ENCODE results near the gene ZNF132. TPM values are rescaled to one million over a fixed set of nuclear protein-coding genes. Genes with fewer than 3 reads are reported as not detected.

Gene ZNF132
- total RNA-seq, 6 donors from 2014 or later, result 3.5 to 18.9 (median 5.0) TPM

DNA sequence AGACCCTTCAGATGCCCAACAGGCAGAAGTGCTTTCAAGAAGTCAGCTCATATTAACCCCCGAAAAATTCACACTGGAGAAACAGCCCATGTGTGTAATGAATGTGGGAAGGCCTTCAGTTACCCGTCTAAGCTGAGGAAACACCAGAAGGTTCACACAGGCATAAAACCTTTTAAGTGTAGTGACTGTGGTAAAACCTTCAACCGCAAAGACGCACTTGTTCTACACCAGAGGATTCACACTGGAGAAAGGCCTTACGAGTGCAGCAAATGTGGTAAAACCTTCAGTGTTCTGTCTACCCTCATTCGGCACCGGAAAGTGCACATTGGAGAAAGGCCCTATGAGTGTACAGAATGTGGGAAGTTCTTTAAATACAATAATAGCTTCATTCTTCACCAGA lies 22.9 kb downstream of the ZNF132 start:
- Histone ChIP-seq H3K27me3 (no peaks in the 10 kb centered on the region), H3K9me3 (peaks cover 0 to 5% (median 0%) of the 10 kb centered on the region in 4 donors), H3K36me3 (peaks cover 8 to 53% (median 39%) of the 10 kb centered on the region in 4 donors), H3K4me3 (no peak overlapping the region), H3K27ac (no peak overlapping the region), H3K4me1 (no peaks in the 10 kb centered on the region)
- ATAC-seq (ENCODE audit: low FRiP score in 2 of 2) (no peak), DNase-seq (no peak)
- TF ChIP-seq POLR2AphosphoS5 (IDR thresholded peaks at IDR 0.05), result no peak
- TF ChIP-seq, protein P1, sequence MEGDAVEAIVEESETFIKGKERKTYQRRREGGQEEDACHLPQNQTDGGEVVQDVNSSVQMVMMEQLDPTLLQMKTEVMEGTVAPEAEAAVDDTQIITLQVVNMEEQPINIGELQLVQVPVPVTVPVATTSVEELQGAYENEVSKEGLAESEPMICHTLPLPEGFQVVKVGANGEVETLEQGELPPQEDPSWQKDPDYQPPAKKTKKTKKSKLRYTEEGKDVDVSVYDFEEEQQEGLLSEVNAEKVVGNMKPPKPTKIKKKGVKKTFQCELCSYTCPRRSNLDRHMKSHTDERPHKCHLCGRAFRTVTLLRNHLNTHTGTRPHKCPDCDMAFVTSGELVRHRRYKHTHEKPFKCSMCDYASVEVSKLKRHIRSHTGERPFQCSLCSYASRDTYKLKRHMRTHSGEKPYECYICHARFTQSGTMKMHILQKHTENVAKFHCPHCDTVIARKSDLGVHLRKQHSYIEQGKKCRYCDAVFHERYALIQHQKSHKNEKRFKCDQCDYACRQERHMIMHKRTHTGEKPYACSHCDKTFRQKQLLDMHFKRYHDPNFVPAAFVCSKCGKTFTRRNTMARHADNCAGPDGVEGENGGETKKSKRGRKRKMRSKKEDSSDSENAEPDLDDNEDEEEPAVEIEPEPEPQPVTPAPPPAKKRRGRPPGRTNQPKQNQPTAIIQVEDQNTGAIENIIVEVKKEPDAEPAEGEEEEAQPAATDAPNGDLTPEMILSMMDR (IDR thresholded peaks at IDR 0.05), result no peak
- TF ChIP-seq POLR2A (IDR thresholded peaks at IDR 0.05), result no peak
- no peak for TF ChIP-seq EP300 (IDR thresholded peaks at IDR 0.05)
- 93 to 98% methylated on average over 7 of the region's 7 CpGs for WGBS, 2 donors

DNA sequence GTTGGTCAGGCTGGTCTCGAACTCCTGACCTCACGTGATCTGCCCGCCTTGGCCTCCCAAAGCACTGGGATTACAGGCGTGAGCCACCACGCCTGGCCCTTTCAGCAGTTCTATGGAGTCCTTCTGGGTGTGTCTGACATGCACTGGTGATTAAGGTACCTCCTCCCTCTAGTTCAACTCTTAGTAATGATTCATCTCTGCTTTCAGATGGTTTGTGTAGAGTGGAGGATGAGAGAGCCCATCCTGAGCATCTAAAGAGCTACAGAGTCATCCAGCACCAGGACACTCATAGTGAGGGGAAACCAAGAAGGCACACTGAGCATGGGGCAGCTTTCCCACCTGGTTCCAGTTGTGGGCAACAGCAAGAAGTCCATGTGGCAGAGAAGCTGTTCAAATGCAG lies 23.3 kb downstream of the ZNF132 start:
- peaks cover 0 to 5% (median 0%) of the 10 kb centered on the region in 4 donors for H3K9me3 ChIP-seq
- no peaks in the 10 kb centered on the region for H3K27me3 ChIP-seq
- no peaks in the 10 kb centered on the region for H3K4me1 ChIP-seq
- 95 to 100% methylated on average over 5 of the region's 5 CpGs for WGBS, 2 donors
- TF ChIP-seq EP300 (IDR thresholded peaks at IDR 0.05) (no peak), POLR2A (IDR thresholded peaks at IDR 0.05) (no peak), POLR2AphosphoS5 (IDR thresholded peaks at IDR 0.05) (no peak)
- TF ChIP-seq, protein P1 (IDR thresholded peaks at IDR 0.05), result no peak
- peaks cover 8 to 50% (median 39%) of the 10 kb centered on the region in 4 donors for H3K36me3 ChIP-seq
- no peak for DNase-seq
- ATAC-seq (ENCODE audit: low FRiP score in 2 of 2), result no peak
- no peak overlapping the region for H3K27ac ChIP-seq
- H3K4me3 ChIP-seq, result no peak overlapping the region

DNA sequence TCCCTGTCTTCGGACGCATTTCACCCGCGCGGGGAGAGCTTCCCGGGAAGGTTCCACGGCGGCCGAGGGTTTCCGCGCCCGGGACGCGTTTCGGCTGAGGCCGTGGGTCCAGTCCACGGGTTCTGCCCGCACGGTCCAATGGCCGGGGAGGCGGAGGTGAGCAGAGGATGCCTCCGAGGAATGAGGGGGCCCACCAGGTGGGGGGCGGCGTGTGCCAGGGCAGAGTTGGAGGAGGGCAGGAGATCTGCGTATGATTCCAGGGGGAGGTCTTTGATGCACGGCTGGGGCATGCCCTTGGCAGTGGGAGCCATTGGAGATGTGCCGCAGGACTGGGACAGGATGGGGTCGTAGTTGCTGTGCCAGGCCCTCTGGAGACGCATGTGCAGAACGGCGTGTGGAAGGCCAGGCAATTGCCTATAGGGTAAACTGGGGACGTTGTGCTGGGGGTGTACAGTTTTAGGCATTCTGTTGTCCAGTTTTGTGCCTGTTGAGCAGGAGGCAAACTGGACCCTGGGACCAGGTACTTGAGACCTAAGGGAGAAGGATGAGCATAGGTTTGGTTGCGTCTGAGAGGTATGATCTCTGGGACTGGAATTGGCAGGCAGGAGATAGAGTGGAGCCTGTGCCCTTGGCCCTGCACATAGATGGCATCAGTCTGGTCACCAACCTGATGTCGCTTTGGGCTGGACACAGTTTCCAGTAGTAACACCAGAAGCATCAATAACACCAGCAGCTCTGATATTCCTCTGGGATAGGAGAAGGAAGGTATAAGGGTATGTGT lies 30.8 kb downstream of the ZNF132 start:
- TF ChIP-seq EP300 (IDR thresholded peaks at IDR 0.05), result no peak
- TF ChIP-seq POLR2AphosphoS5 (IDR thresholded peaks at IDR 0.05), result no peak
- TF ChIP-seq, protein P1 (IDR thresholded peaks at IDR 0.05), result no peak
- no peak for TF ChIP-seq POLR2A (IDR thresholded peaks at IDR 0.05)
- Histone ChIP-seq H3K27ac (peak overlapping the region; percentile 78 to 93 (median 90)), H3K4me3 (peak overlapping the region; percentile 75 to 94 (median 82)), H3K36me3 (no peaks in the 10 kb centered on the region), H3K4me1 (peaks cover 20 to 29% (median 22%) of the 10 kb centered on the region in 4 donors), H3K27me3 (no peaks in the 10 kb centered on the region), H3K9me3 (no peaks in the 10 kb centered on the region)
- ATAC-seq (ENCODE audit: low FRiP score in 2 of 2) (peak; percentile 13 to 21), DNase-seq (no peak)
- WGBS, 2 donors, result 6% methylated on average over 20 to 34 of the region's 34 CpGs

DNA sequence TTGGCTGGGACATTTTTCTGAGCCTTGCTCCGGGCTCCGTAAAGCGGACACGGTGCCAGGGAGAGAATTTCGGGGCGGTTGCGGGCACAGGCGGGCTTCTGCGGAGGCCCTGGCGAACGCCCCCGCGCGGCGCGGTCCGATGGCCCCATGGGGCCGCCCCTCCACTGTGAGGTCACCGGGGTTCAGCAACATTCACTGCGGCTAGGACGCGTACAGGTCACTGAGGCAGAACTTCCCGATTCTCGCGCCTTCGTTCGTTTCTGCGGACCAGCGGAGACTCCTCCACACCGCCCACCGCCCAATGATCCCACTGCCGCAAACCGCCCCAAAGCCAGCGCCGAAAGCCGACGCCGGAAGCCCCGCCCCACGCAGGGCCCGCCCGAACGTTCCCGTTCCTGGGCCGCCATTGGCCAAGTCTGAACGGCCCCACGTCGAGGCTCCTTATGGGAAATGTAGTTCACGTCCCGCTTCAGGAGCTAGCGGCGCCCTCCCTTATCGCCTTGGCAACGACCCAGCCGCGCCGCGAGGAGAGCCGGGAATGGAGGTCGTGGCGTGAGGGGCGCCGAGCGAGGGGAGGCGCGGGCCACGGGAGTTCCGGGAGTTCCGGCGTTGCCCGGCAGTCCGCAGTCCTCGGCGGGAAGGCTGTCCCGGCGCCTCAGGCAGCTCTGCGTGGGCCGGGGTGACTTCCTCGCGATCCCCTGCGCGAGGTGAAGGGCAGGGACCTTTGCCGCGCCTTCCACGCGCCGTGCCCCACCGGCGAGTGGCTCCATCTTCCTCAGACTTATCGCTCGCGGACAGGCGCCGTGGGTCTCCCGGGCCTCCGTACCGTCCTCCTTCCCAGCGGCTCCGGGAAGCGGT lies 31.6 kb downstream of the ZNF132 start, which contains the start of gene ZNF584:
TSS of gene ZNF584 (plus strand) at position 498 of the 858 bp plus-strand sequence. CDS start 499 bp downstream, outside the sequence.
- Histone ChIP-seq H3K4me3 (peak within 1 kb of the TSS; percentile 75 to 94 (median 82)), H3K4me1 (peaks cover 20 to 29% (median 22%) of the 10 kb centered on the region in 4 donors), H3K27me3 (no peaks in the 10 kb centered on the region), H3K36me3 (no peaks in the 10 kb centered on the region), H3K27ac (peak within 1 kb of the TSS; percentile 78 to 93 (median 90)), H3K9me3 (no peaks in the 10 kb centered on the region)
- WGBS, 2 donors, result 0 to 1% methylated on average over 48 to 69 of the region's 100 CpGs
- TF ChIP-seq POLR2AphosphoS5 (IDR thresholded peaks at IDR 0.05), result peak; percentile 84 to 88
- TF ChIP-seq EP300 (IDR thresholded peaks at IDR 0.05), result no peak
- TF ChIP-seq POLR2A (IDR thresholded peaks at IDR 0.05), result peak in 3 of 4 donors; percentile 47 to 91 (median 91)
- TF ChIP-seq, protein P1 (IDR thresholded peaks at IDR 0.05), result peak in 2 of 6 experiments; percentile 8 to 14
- DNase-seq (peak; percentile 96 to 99), ATAC-seq (ENCODE audit: low FRiP score in 2 of 2) (peak; percentile 97 to 99)

Data from upper lobe of left lung (tissue), 6 donors.